GM21360 (cell line): ENCODE measurements around the gene KCMF1.

Experiments used
- ATAC-seq: cut with Tn5 transposase; IDR thresholded peaks from one replicate; pipeline ENCODE4 v1.9.1; 2021; ENCODE audit warnings: mild to moderate bottlenecking, moderate library complexity; ENCODE audit not compliant: unreplicated experiment

The KCMF1 gene

DNA sequence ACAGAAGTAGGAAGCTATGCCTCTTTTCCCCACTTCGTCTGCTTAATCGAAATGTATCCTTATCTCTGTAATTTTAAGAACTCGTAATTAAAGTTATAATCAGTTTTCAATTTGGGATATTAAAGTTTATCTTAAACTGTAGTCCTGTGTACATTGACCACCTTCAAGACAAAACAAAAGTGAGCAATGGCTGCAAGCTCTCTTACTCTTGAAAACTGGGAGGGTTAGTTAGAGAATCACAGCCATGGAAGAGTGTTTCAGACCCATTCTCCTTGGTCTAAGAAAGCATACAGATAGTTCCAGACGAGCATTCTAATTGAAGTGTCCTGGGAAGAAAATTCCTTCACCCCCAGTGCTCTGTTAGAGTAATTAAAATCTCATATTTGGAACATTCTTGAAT lies 2.0 kb downstream of the KCMF1 start:
- ATAC-seq = no peak

DNA sequence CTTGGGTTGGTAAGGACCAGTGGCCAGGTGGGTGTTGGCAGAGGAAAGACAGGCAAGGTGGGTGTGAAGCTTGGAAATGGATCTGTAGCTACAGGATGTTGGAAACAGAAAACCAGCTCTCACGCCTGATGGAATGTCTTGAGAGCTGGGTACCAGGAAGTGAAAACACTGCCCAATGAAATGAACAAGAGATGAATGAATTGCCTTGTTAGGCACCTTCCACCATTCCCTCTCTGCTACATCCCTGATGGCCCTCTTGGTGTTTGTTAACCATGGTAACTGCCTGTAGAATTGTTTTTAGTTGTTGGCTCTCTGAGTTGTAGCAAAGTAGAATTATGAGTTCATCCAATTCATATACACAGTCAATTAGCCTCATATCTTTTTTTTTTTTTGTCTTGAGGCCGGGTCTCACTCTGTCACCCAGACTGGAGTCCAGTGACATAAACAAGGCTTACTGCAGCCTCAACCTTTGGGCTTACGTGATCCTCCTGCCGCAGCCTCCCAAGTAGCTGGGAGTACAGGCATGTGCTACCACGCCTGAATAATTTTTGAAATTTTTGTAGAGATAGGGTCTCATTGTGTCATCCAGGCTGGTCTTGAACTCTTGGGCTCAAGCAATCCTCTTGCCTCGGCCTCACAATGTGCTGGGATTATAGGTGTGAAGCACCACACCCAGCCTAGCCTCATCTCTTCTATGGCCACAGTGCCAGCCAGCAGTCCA lies 9.5 kb downstream of the KCMF1 start:
- ATAC-seq = no peak

DNA sequence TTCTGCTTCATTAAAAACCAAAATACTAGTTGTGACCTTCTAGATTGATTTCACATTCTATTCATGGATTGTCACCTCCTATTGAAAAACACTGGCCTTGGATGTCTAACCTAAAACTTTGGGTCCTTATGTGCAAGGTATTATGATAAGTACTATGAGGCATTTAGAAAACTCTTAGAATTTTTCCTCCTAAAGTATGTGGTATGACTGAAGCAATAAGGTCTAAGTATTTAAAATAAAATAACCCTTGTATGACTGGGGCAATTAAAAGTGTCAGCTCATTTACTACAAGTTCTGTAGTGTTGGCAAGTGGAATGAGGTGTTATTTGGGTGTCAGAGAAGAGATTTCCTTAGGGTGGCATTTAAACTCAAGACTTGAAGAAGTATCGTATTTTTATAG lies 15.1 kb downstream of the KCMF1 start:
- no peak for ATAC-seq

DNA sequence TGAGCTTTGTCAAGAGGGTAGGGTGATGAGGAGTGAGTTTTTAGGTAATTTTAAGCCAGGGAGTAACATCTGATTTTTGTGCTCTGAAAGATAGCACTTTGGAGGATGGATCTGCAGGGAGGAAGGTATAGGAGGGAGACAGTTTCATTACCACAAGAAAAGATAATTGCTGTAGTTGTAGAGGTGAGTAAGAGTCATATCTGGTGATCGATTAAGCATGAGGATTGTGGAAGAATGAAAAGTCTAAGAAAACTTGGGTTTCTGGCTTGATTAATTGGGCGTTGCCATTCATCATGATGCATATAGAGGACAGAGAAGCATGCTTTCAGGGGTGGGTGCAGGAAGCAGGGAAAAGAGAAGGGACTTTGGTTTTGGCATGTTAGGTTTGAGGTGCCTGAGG lies 18.5 kb downstream of the KCMF1 start:
- no peak for ATAC-seq

DNA sequence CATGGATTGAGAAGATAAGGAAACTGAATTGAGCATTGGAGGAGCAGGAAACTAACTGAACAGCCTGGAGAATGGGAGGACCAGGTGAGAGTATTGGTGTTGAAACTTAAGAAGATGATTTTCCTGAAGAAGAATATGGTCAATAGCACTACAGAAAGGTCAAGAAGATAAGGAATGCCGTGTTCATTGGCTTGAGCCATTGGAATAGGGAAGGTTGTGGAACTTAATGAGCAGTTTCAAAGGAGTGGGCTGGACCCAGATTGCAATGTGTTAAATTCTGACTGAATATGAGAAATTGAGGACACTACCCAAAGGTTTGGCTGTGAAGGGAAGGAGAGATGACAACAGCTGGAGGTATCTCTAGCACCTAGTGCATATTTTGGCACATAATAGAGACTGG lies 19.0 kb downstream of the KCMF1 start:
- no peak for ATAC-seq

DNA sequence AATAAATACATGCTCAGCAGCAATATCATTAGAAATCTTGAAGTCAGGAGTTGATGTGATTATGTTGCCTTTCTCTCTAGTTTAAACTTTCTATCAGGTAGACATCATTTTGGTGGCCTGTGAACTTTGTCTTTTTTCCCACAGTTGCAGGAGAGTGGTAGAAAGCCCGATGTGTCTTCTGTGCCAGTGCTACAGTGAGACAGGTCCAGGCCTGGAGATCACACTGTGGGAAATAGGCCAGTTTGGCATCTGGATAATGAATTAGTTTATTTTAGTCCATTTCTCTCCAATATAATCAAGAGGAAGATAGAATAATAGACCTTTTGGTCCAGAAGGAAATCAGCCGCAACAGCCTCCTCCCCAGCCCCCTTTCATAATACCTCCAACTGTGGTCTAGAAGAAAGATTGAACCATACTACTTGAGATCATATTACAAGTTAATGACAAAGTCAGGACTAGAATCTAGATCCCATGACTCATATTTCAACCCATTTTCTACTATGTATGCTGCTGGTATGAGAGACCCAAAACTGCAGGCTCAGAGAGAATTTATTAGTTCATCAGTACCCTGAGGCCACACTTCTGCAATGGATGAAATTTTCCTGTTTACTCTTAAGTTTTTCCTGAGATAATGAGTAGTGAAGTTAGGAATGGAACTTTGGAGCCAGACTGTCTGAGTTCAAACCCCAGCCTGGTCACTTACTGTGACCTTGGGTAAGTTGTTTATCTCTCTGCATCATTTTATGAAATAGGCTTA lies 20.6 kb downstream of the KCMF1 start:
- no peak for ATAC-seq

DNA sequence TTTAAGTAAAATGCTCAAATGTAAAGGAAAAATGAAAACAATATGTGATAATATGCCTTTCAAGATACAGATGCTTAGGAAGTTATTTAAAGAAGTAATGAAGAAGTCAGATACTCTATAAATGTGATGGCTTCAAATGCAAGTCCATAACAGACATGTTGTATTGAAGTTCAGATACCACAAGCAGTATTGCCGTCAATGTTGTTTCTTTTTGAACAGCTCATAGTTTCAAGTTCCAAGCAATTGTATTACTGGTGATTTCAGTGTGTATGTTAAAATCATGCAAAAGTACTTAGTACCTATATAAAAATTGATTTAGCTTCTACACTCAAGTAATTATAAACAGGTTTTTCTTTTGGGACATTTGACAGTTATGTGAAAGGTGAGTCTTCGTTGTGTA lies 24.9 kb downstream of the KCMF1 start:
- no peak for ATAC-seq

DNA sequence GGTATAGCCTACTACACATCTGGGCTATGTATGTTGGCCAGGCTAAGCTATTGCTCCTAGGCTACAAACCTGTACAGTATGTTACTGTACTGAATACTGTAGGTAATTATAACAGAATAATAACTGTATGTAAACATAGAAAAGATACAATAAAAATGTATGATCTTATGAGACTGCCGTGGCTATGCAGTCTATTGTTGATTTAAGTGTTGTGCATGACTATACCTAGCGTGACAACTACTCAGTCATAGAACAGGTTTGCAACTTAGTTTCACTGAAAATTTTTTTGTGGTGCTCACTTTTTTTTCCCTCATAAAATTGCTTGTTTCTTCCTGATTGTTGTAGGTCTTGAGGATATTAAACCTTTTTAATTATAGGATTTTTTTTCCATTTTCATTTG lies 25.9 kb downstream of the KCMF1 start:
- no peak for ATAC-seq

DNA sequence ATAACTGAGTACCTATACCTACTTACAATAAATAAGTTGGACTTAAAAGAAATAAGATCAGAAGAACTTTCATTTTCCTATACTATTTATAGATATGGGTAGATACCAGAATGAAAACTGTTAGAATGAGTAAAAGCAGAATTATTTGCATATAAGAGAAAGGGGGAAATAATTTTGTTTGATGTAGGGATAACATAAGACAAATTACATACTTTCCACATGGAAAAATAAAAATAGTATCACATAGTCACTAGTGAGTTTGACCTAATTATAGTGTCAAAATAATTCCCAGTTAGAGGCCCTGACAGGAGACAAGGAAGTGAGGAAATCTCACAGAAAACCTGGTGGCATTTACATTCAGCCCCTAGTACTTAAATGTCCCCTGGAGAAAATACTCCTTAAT lies 28.6 kb downstream of the KCMF1 start:
- ATAC-seq = no peak

DNA sequence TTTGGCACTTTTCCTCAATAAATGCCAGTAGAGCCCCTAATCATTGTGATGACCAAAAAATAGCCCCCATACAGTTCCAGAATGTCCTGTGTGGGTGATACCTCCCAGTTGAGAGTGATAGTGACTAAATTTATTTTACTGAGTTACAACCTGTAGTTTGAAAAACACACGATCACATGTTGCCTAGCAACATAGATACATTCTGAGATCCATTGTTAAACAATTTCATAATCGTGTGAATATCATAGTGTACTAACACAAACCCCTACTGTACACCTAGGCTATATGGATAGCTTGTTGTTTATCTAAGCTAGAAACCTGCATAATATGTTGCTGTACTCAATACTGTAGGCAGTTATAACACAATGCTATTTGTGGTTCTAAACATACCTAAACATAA lies 30.6 kb downstream of the KCMF1 start:
- ATAC-seq = no peak

DNA sequence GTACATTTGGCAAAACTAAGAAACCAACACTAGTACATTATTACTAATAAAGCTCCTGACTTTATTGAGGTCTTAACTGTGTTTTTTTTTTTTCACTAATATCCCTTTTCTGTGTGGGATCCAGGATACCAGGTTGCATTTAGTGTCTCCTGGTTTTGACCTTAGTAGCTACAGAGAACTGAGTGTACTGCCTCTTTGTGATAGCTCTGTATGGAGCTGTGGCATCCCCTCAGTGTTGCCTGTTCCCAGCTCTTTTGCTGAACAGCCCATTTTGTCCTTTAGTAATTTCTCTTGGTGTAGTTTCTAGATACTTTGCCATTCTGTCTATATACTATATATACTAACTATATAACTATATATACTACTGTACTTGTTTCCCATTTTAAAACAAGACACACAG lies 31.6 kb downstream of the KCMF1 start:
- no peak for ATAC-seq

DNA sequence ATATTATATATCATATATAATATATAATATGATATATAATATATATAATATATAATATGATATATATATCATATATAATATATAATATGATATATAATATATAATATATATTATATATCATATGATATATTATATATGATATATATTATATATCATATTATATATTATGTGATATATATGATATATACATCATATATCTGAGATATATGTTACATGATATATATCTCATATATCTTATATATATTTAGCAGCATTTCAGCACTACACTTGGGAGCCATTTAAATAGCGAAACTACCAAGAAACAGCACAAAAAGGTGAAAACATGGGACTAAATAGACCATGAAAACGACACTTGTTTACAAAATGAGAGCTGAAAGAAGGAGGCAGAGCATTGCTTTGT lies 37.3 kb downstream of the KCMF1 start:
- no peak for ATAC-seq

DNA sequence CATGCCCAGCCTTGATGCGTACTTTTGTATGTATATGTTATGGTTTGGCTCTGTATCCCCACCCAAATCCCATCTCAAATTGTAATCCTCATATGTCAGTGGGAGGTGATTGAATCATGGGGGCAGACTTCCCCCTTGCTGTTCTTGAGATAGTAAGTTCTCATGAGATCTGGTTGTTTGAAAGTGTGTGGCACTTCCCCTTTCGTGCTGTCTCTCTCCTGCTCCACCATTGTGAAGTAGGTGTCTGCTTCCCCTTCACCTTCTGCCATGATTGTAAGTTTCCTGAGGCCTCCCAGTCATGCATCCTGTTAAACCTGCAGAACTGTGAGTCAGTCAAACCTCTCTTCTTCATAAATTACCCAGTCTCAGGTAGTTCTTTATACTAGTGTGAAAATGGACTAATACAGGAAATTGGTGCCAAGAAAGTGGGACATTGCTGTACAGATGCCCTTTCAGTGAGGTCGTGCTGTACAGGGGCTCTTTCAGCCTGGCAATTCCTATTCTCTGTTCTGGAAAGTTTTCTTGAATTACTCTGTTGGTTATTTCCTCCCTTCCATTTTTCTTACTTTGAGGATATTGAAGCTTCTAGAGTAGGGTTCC lies 38.2 kb downstream of the KCMF1 start:
- ATAC-seq = no peak

DNA sequence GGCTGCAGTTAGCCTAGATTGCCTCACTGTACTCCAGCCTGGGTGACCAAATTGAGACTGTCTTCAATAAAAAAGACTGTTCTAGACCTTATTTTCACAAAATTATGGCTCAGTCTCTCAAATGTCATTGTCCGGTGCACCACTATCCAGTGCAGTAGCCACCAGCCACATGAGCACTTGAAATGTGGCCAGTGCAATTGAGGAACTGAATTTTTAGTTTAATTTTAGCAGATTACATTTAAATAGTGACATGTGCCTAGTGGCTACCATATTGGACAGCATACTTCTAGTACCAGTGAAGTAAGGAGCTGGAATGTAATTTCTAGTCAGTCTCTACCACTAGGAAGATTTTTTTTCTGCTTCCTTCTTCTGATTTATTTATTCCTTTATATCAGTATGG lies 39.4 kb downstream of the KCMF1 start:
- ATAC-seq = no peak

DNA sequence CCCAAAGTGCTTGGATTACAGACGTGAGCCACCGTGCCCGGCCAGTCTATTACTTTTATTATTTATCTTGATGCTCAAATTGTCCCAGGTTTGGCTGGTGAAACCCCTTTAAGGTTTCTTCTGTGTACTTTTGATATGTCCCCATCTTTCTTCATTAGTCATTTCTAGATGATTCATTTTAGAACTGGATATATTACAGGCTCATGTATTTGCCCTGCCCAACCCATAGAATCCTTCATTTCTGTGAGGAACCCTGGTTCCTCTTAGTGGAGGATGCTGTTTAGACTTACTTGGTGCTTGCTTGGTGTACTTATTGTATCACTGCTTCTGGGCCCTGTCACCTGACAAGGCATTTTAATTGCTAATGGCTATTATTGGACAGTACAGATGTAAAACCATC lies 40.1 kb downstream of the KCMF1 start:
- ATAC-seq = no peak

DNA sequence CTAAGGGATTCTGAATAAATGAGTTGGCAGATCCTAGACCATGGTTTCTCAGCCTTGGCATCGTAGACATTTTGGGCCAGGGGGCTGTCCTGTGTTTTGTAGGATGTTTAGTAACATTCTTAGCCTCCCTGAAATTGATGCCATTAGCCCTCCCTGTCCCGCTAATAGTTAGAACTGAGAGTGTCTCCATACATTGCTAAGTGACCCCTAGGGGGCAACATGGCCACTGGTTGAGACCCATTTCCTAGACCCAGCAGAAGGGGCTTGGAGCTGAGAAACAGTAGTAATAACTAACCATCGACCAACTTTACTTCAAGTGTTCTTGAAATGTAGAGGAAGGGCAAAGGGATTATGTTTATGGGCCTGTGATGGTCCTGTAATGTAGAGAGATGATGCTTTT lies 40.8 kb downstream of the KCMF1 start:
- no peak for ATAC-seq

DNA sequence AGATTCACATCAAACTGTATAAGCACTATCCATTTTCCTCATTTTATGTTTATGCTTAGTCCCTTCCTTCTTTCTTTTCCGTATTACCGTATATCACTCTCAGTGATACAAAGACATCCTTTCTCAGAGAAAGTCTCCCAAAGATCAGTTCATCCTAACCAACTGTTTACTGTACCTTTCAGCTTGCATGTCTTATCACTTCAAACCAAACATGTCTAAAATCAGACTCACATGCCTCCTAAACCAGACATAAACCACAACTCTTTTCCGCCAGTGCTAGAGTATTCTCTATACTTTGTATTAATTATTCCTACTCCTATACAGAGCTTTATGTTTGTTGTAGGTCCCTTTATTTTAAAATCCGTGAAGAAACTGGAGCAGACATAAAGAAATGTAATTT lies 41.5 kb downstream of the KCMF1 start:
- ATAC-seq = no peak

DNA sequence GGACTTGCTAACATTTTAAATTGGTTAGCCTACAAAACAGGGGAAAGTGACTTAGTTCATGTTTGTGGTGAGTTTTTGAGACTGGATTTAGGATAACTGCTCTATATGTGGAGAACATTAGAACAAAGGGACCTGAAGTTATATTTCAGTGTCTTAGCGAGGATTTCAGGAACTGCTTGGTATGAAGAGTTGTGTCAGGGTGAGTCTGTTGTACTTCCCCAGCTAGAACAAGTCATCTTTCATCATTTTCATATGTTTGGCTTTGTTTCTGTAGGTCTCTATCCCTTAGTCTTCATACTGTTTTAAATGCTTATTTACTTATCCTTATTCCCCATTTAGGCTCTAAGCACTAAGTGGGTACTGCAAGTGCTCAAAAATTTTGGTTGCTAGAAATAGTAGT lies 41.9 kb downstream of the KCMF1 start:
- no peak for ATAC-seq

DNA sequence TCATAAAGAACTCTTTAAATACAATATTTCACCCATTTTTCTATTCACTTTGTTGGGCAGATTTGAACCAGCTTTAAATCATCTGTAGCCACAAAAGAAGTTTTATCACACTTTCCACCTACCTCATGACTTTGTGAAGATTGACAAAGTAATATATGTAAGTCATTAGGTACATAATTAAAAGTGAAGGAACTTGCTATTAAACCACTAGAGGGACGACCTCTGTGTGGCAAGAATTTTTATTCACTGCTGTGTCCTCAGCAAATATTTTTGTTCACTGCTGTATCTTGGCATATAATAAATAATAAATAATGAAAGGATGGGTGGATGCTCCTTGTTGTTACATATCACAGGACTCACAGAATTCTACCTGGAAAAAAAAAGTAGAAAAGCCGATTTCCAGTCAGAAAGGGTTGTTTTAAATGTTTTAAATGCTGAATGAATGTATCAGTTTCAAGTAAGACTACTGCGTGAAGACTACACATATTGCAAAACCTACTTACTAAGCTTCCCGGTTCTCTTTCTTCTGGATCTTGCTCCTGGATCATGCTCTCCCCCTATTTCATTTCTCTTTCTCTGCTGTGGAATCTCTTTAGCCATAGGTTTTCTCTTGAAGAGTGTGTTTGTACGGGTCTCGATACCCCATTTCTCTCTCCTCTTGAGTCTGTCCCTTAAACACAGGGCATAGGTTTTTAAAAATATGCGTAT lies 44.8 kb downstream of the KCMF1 start:
- ATAC-seq = no peak

DNA sequence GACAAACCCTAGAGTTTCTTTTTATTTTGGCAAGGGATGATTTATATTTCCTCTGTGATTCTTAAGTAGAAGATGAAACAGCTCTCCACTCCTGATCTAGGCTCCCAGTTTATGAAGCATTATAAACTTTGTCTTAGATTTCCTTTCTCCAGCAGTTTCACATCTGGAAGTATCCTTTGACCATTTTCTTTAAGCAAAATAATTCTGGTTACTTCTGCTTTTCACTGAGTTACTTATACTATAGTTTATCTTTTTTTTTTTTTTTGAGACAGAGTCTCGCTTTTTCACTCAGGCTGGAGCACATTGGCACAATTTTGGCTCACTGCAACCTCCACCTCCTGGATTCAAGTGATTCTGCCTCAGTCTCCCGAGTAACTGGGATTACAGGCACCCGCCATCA lies 45.5 kb downstream of the KCMF1 start:
- ATAC-seq = no peak

DNA sequence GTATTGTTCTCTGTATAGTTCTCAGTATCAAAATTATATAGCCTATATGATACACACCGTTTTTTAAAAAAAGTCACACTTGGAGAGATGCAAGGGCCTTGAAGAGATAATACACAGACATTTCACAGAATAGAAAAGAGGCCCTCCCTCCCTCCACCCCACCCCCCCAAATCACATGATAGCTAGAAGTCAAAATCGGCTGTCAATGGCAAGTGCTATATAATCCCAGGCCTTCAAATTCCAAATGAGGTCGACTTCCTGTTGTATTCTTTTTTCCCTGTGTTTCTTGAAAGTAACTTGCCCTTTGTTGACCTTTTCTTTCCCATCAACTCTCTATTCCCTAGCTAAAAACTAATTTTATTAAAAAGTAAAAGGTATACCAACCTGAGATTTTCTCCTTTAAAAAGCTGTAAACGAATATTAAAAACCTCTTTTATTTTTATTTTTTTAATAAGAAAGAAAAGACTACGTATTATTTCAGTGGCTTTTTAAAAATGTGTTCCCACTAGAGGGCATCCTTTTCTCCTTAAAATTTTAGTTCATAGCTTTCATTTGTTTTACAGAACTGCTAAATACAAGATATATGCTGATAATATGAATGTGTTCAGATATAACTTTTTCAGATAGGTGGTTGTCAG lies 46.6 kb downstream of the KCMF1 start:
- ATAC-seq = no peak
